ENCODE results near the gene C16orf87. TPM values are rescaled to one million over a fixed set of nuclear protein-coding genes. Genes with fewer than 3 reads are reported as not detected.

The C16orf87 gene
- total RNA-seq, 4 donors from 2014 or later: 5.1 to 13.3 (median 6.2) TPM

GRCh38 chr16:46833460-46833800 is 2.5 kb upstream of the C16orf87 start:
- Histone ChIP-seq H3K27ac (no peak overlapping the region), H3K4me1 (peaks cover 3 to 10% of the 10 kb centered on the region in 2 donors), H3K27me3 (no peaks in the 10 kb centered on the region), H3K9me3 (no peaks in the 10 kb centered on the region), H3K36me3 (no peaks in the 10 kb centered on the region), H3K4me3 (replicated peaks in 1 of 3) (no peak overlapping the region)
- intact Hi-C loops (cut with DNase I): no loop called here
- TF ChIP-seq POLR2A (IDR thresholded peaks at IDR 0.05) (no peak), CTCF (IDR thresholded peaks at IDR 0.05) (no peak)
- DNase-seq: no peak
- WGBS, 2 donors: 88 to 93% methylated on average over 2 of the region's 2 CpGs

GRCh38 chr16:46832757-46833459 is 1.9 kb upstream of the C16orf87 start:
- H3K9me3 ChIP-seq: no peaks in the 10 kb centered on the region
- TF ChIP-seq CTCF (IDR thresholded peaks at IDR 0.05): no peak
- TF ChIP-seq POLR2A (IDR thresholded peaks at IDR 0.05): no peak
- no peaks in the 10 kb centered on the region for H3K27me3 ChIP-seq
- DNase-seq: no peak
- H3K27ac ChIP-seq: no peak overlapping the region
- intact Hi-C loops (cut with DNase I): no loop called here
- 85 to 91% methylated on average over 7 of the region's 7 CpGs for WGBS, 2 donors
- H3K4me1 ChIP-seq: peaks cover 3 to 10% of the 10 kb centered on the region in 2 donors
- no peaks in the 10 kb centered on the region for H3K36me3 ChIP-seq
- H3K4me3 ChIP-seq (replicated peaks in 1 of 3): no peak overlapping the region

- H3K27ac ChIP-seq: peak overlapping the region; percentile 77 to 85 (median 81)
- H3K4me1 ChIP-seq: peaks cover 3 to 10% of the 10 kb centered on the region in 2 donors
- TF ChIP-seq POLR2A (IDR thresholded peaks at IDR 0.05) (no peak), CTCF (IDR thresholded peaks at IDR 0.05) (no peak)
- no peaks in the 10 kb centered on the region for H3K36me3 ChIP-seq
- H3K9me3 ChIP-seq: no peaks in the 10 kb centered on the region
- DNase-seq: peak; percentile 38 to 40
- WGBS, 2 donors: 0% methylated on average over 19 to 35 of the region's 45 CpGs
- intact Hi-C loops (cut with DNase I): no loop called here
- H3K27me3 ChIP-seq: no peaks in the 10 kb centered on the region
- H3K4me3 ChIP-seq (replicated peaks in 1 of 3): peak overlapping the region; percentile 67 to 89 (median 83)
These were observed 521 bp downstream of the C16orf87 start for GRCh38 chr16:46830417-46830901.

GRCh38 chr16:46828943-46829342 is 2.0 kb downstream of the C16orf87 start:
- Histone ChIP-seq H3K27me3 (no peaks in the 10 kb centered on the region), H3K4me1 (peaks cover 3 to 10% of the 10 kb centered on the region in 2 donors), H3K27ac (no peak overlapping the region), H3K9me3 (no peaks in the 10 kb centered on the region), H3K4me3 (replicated peaks in 1 of 3) (no peak overlapping the region), H3K36me3 (no peaks in the 10 kb centered on the region)
- no peak for DNase-seq
- no peak for TF ChIP-seq POLR2A (IDR thresholded peaks at IDR 0.05)
- TF ChIP-seq CTCF (IDR thresholded peaks at IDR 0.05): no peak
- WGBS, 2 donors: 97 to 99% methylated on average over 2 of the region's 2 CpGs
- intact Hi-C loops (cut with DNase I): no loop called here

GRCh38 chr16:46828292-46828691 is 2.7 kb downstream of the C16orf87 start:
- Histone ChIP-seq H3K4me1 (peaks cover 3 to 10% of the 10 kb centered on the region in 2 donors), H3K27me3 (no peaks in the 10 kb centered on the region), H3K9me3 (no peaks in the 10 kb centered on the region), H3K27ac (no peak overlapping the region), H3K36me3 (no peaks in the 10 kb centered on the region), H3K4me3 (replicated peaks in 1 of 3) (no peak overlapping the region)
- intact Hi-C loops (cut with DNase I): no loop called here
- DNase-seq: no peak
- TF ChIP-seq CTCF (IDR thresholded peaks at IDR 0.05) (no peak), POLR2A (IDR thresholded peaks at IDR 0.05) (no peak)
